OCI-LY3 (cell line): ENCODE measurements around the gene PHF23.

ENCODE experiments used
- CTCF ChIP-seq: fragments of 200-600, 300-600 bp; sonication (generic); IDR thresholded peaks from 2 replicates; pipeline ENCODE4 v1.5.1; 2014; ENCODE audit warnings: antibody characterized with exemption, low read length, low read depth
- EZH2phosphoT487 ChIP-seq: fragments of 200-600 bp; shearing (Covaris generic); IDR thresholded peaks from 2 replicates; pipeline ENCODE4 v1.6.1; 2018; ENCODE audit warnings: antibody characterized with exemption, mixed run types, low read depth

DNA sequence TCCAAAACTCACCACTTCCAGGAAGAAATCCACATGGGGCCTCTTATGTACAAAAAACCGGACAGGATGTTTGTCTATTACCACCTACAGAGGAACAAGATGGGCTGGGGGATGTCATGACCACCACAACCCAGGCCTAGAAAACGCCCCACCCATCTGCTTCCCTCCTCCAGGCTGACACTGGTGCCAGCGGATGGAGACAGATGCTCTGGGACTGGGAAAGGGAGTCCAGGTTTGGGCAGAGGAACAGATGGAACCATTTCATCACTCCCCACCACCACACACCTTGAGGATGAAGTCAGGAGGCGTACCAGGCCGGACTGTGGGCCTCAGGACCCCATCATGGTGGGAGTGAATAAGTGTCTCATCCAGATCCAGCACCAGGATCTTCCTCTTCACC is 7.5 kb upstream of the PHF23 start:
- no peak for TF ChIP-seq CTCF
- TF ChIP-seq EZH2phosphoT487, result no peak
